HepG2 (cell line): ENCODE data around the gene TRIM7. TPM values are rescaled to one million over a fixed set of nuclear protein-coding genes. Genes with fewer than 3 reads are reported as not detected.
A peak's percentile ranks its signal among the peaks of the same experiment; 100 is the strongest.

Experiments used
- FOXP1 ChIP-seq, 2 experiments: fragments of 450-650 bp in 1 of 2; IDR thresholded peaks; 2 replicates each; pipeline ENCODE4 v1.6.1; 2017 to 2018; ENCODE audit warnings: antibody characterized with exemption in 1 of 2
- HMGXB3 ChIP-seq: sonication (generic); formaldehyde crosslinking; IDR thresholded peaks from 2 replicates; pipeline ENCODE4 v1.4.0; 2020; ENCODE audit warnings: missing genetic modification reagents, borderline replicate concordance
- LCORL ChIP-seq, 2 experiments: fragments of 450-650 bp in 1 of 2; sonication (generic) in 1 of 2; formaldehyde crosslinking in 1 of 2; IDR thresholded peaks; 2 replicates each; pipeline versions ENCODE4 v1.5.0 to v1.6.1; 2017 to 2020; ENCODE audit warnings: antibody characterized with exemption in 1 of 2, missing genetic modification reagents in 1 of 2
- MAZ ChIP-seq, 2 experiments: sonication (generic) in 1 of 2; formaldehyde crosslinking in 1 of 2; IDR thresholded peaks; 2 replicates each; pipeline versions ENCODE4 v1.5.0 to v1.6.1; 2012 to 2020; ENCODE audit warnings: low read depth in 2 of 2, mild to moderate bottlenecking in 2 of 2, borderline replicate concordance in 1 of 2, improper control_type of control experiment in 1 of 2, low read length in 1 of 2, missing genetic modification reagents in 1 of 2, moderate library complexity in 1 of 2
- MTERF4 ChIP-seq: sonication (generic); formaldehyde crosslinking; IDR thresholded peaks from 2 replicates; pipeline ENCODE4 v1.8.0; 2023; ENCODE audit warnings: mild to moderate bottlenecking, missing genetic modification reagents
- THAP11 ChIP-seq: IDR thresholded peaks from 2 replicates; pipeline ENCODE4 v1.6.1; 2016; ENCODE audit warnings: missing biosample characterization, missing genetic modification reagents
- XRCC5 ChIP-seq: fragments of 200-400 bp; formaldehyde crosslinking; optimal IDR thresholded peaks from 2 replicates; pipeline ENCODE3; 2017; ENCODE audit warnings: mild to moderate bottlenecking, low read length
- ZFX ChIP-seq: sonication (generic); formaldehyde crosslinking; IDR thresholded peaks from 2 replicates; pipeline ENCODE4 v1.4.0; 2020; ENCODE audit warnings: mild to moderate bottlenecking, low read depth, missing genetic modification reagents, moderate library complexity
- ZNF256 ChIP-seq: sonication (generic); formaldehyde crosslinking; conservative IDR thresholded peaks from 2 replicates; pipeline ENCODE4 v1.4.0; 2020; ENCODE audit warnings: missing genetic modification reagents
- ZNF792 ChIP-seq: IDR thresholded peaks from 2 replicates; pipeline ENCODE4 v1.6.1; 2016
- ZSCAN31 ChIP-seq: sonication (generic); formaldehyde crosslinking; IDR thresholded peaks from 2 replicates; pipeline ENCODE4 v1.5.0; 2020; ENCODE audit warnings: low read depth, mild to moderate bottlenecking, missing genetic modification reagents
- polyA plus RNA-seq, 8 experiments: library from polyadenylated mRNA; depleted of rRNA in 3 of 8; stranded (reverse) in 7 of 8; unstranded in 1 of 8; fragments of >200 nt; fragmentation: Illumina TruSeq in 4 of 8; extraction: Trizol in 4 of 8; gene quantifications; 2 replicates each; pipeline versions ENCODE4 v1.2.1 to v1.2.3, GENCODE V29; 2011 to 2016; ENCODE audit warnings: low read depth in 4 of 8, missing spikeins in 1 of 8, mixed read lengths in 1 of 8; ENCODE audit not compliant: insufficient read depth in 1 of 8
- total RNA-seq, 5 experiments: library from RNA; depleted of rRNA; stranded (reverse); fragments of >200 nt; fragmentation: Illumina TruSeq; extraction: Trizol; gene quantifications; 2 replicates each; pipeline ENCODE4 v1.2.3, GENCODE V29; 2016; ENCODE audit warnings: low read depth in 1 of 5
- TF ChIP-seq, protein P1 (sequence below): sonication (generic); formaldehyde crosslinking; IDR thresholded peaks from 2 replicates; pipeline ENCODE4 v1.8.1; 2023; ENCODE audit warnings: missing genetic modification reagents, mild to moderate bottlenecking, borderline replicate concordance
- TF ChIP-seq, protein P2 (sequence below): IDR thresholded peaks from 2 replicates; pipeline ENCODE4 v1.6.1; 2018; ENCODE audit warnings: missing genetic modification reagents
- TF ChIP-seq, protein P3 (sequence below): sonication (generic); formaldehyde crosslinking; IDR thresholded peaks from 2 replicates; pipeline ENCODE4 v1.8.0; 2022; ENCODE audit warnings: missing genetic modification reagents, mild to moderate bottlenecking, inconsistent platforms, borderline replicate concordance

The TRIM7 gene
- total and polyA plus RNA-seq, 2 of the 13 experiments (the other 11 are each of a cell fraction or from before 2014, with no cell fraction given): 0.13 TPM; not detected in 1

GRCh38 chr5:181234455-181235306, 29.7 kb upstream of the TRIM7 start (continued):
- TF ChIP-seq MTERF4 (CRISPR knock-in tag): no peak
- TF ChIP-seq THAP11 (CRISPR knock-in tag): no peak
- TF ChIP-seq, protein P1, sequence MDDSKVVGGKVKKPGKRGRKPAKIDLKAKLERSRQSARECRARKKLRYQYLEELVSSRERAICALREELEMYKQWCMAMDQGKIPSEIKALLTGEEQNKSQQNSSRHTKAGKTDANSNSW (CRISPR knock-in tag): no peak
- no peak for TF ChIP-seq FOXP1 (IDR thresholded peaks at IDR 0.05)
- TF ChIP-seq FOXP1 (CRISPR knock-in tag; IDR thresholded peaks at IDR 0.05): no peak
- TF ChIP-seq XRCC5: no peak
- TF ChIP-seq LCORL (IDR thresholded peaks at IDR 0.05): no peak
- TF ChIP-seq LCORL (CRISPR knock-in tag; IDR thresholded peaks at IDR 0.05): no peak
- TF ChIP-seq HMGXB3: no peak
- TF ChIP-seq, protein P2, sequence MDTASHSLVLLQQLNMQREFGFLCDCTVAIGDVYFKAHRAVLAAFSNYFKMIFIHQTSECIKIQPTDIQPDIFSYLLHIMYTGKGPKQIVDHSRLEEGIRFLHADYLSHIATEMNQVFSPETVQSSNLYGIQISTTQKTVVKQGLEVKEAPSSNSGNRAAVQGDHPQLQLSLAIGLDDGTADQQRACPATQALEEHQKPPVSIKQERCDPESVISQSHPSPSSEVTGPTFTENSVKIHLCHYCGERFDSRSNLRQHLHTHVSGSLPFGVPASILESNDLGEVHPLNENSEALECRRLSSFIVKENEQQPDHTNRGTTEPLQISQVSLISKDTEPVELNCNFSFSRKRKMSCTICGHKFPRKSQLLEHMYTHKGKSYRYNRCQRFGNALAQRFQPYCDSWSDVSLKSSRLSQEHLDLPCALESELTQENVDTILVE: no peak
- no peak for TF ChIP-seq ZNF792 (CRISPR knock-in tag)
- TF ChIP-seq, protein P3, sequence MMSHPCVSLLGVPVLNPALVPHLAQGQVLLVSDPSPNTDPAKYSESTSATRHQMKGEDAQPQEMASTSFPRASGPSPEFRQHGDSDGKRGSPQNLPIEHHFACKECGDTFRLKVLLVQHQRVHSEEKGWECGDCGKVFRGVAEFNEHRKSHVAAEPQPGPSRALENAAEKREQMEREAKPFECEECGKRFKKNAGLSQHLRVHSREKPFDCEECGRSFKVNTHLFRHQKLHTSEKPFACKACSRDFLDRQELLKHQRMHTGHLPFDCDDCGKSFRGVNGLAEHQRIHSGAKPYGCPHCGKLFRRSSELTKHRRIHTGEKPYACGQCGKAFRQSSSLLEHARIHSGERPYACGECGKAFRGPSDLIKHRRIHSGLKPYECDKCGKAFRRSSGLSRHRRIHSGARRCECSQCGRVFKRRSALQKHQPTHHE (CRISPR knock-in tag): no peak
- no peak for TF ChIP-seq ZSCAN31 (CRISPR knock-in tag)
- TF ChIP-seq ZNF256: no peak
- TF ChIP-seq MAZ (IDR thresholded peaks at IDR 0.05; ENCODE audit: borderline replicate concordance, low read depth, low read length): no peak
- TF ChIP-seq MAZ (CRISPR knock-in tag; IDR thresholded peaks at IDR 0.05; ENCODE audit: low read depth): 0 out of 2 replicates have a peak, but pooled peaks have one; percentile 23
- no peak for TF ChIP-seq ZFX (CRISPR knock-in tag)
